ENCODE results near the gene MAPRE2.

DNA sequence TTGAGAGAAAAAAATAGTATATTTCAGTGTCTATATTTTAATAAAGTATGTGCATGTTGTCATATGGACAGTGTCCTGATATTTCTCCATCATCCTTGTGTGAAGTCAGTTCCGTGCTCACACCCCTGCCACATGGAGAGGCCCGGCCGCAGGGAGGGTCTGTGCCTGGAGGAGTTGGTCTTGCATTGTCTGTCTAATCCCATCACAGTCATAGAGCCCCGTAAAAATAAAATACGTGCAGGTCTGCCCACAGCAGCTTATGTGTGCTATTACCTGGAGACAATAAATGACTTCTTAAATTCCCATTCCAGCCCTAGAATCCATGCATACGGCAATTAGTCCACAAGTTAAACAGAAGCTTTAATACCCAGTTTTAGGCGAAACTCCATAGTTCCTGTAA lies 20.1 kb downstream of the MAPRE2 start:
- TF ChIP-seq CTCF (IDR thresholded peaks at IDR 0.05; ENCODE audit: low read length) (no peak), EZH2 (optimal IDR thresholded peaks at IDR 0.05; ENCODE audit: low read depth, low read length) (no peak), EZH2phosphoT487 (IDR thresholded peaks at IDR 0.05; ENCODE audit: low read length) (no peak)
